GM12872 (cell line): Measurements from ENCODE around the gene PDP2.

Source experiments
- TF ChIP-seq, protein P1 (sequence below): IDR thresholded peaks from 3 replicates; pipeline ENCODE4 v1.5.1; 2011; ENCODE audit warnings: low read depth, mild to moderate bottlenecking, low read length, moderate library complexity; ENCODE audit not compliant: insufficient read depth

The PDP2 gene

GRCh38 chr16:66848172-66848571 is 32.1 kb upstream of the PDP2 start:
- TF ChIP-seq, protein P1, sequence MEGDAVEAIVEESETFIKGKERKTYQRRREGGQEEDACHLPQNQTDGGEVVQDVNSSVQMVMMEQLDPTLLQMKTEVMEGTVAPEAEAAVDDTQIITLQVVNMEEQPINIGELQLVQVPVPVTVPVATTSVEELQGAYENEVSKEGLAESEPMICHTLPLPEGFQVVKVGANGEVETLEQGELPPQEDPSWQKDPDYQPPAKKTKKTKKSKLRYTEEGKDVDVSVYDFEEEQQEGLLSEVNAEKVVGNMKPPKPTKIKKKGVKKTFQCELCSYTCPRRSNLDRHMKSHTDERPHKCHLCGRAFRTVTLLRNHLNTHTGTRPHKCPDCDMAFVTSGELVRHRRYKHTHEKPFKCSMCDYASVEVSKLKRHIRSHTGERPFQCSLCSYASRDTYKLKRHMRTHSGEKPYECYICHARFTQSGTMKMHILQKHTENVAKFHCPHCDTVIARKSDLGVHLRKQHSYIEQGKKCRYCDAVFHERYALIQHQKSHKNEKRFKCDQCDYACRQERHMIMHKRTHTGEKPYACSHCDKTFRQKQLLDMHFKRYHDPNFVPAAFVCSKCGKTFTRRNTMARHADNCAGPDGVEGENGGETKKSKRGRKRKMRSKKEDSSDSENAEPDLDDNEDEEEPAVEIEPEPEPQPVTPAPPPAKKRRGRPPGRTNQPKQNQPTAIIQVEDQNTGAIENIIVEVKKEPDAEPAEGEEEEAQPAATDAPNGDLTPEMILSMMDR, result no peak

DNA sequence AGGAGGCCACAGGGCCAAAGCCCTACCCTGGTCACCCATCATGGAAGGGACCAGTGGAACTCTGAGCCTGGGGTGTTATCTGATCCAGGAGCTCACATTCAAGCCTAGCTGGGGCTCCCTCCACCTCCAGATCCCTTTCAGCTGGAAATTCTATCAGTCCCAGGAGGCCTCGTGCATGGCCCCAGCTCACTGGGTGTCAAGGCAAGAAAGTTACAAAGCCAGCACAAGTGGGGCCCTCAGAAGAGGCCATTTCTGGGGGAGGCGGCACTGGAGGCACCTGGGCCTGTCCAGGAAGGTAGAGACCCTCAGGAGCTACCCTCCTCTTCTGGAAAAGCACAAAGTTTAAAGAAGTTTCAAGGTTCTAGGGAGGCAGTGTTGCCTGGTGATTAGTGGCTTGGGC is 31.3 kb upstream of the PDP2 start:
- TF ChIP-seq, protein P1, result no peak

GRCh38 chr16:66849549-66849948 is 30.8 kb upstream of the PDP2 start:
- TF ChIP-seq, protein P1, result no peak

DNA sequence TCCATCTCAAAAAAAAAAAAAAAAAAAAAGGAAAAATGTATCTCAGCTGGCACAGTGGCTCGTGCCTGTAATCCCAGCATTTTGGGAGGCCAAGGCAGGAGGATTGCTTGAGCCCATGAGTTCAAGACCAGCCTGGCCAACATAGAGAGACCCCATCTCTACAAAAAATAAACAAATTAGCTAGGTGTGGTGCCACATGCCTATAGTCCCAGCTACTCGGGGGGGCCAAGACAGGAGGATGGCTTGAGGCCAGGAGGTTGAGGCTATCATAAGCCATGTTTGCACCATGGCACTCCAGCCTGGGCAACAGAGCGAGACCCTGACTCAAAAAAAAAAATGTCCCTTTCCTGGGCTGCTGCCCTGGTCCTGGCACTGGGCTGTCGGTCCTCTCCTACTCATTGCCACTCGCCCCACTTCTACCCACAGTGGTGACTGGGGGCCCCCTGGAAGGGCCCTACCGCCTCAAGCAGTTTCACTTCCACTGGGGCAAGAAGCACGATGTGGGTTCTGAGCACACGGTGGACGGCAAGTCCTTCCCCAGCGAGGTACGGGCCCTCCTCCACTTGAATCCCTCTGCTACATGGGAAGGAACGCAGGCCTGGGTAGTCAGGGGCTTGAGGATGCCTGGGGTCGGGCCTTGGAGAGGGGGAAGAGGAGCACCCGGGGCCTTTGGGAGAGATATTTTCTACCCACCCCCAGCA is 30.1 kb upstream of the PDP2 start:
- TF ChIP-seq, protein P1, result no peak

DNA sequence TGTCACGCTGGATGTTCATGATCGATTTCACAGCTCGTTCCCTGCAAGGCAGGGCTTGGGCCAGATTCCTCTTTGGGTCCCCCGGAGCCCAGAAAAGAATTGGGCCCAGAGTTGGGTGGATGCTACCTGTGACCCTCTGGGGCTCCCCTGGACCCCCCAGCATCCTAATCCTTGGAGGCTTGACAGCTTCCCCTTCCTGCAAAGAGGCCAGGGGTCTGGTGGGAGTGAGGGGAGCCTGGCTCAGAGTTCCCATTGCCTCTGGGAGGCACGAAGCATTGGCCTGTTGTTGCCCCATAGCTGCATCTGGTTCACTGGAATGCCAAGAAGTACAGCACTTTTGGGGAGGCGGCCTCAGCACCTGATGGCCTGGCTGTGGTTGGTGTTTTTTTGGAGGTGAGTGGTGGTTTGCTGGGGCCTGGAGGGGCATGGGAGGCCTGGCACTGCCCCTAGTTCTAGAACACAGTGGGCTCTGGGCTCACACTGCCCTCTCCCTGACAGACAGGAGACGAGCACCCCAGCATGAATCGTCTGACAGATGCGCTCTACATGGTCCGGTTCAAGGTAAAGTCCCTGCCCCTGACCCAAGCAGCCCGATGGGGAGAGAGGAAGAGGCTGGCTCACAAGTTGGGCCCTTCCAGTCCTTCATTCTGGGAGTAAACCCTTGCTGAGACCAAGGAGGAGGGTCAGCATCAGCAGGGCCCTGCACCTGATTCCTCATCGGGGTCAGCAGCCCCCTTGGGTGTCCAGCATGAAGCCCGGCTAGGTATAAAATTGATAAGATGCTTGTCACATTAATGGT is 28.9 kb upstream of the PDP2 start:
- TF ChIP-seq, protein P1, result no peak

DNA sequence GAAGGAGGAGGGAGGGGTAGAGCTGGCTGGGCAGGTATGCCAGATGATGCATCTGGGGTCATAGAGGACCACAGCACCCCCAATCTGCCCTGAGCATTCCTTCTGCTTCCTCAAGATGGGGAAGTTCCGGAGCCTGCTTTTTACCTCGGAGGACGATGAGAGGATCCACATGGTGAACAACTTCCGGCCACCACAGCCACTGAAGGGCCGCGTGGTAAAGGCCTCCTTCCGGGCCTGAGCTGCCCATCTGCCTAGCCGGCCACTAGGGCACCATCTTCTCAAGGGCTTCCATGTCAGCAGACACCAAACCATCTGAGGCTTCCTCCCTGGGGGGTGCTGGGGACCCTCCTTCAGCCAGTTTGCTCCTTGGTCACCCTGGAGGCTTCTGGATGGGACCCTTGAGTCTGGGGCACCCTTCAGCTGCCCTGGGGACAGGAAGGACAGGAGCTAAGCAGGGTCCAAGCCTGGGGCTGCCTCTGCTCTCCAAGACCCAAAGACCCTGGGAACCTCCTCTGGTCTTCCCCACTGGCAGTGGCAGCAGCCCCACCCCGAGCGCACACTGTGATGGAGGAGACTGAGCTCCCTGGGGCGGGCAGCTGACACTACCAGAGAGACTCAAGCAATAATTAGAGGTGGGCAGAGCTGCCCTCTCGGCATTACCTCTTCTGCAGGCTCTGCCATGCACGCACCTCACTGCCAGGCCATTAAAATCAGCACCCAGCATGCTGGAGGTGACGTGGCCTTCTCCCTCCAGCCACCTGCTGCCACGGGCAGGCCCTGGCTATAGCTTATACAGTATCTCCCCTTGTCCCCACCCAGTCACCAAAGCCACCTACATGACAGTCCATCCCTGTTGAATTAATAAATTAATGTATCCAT is 26.8 kb upstream of the PDP2 start:
- TF ChIP-seq, protein P1, result no peak
